Activated CD8-positive, alpha-beta T cell treated with anti-CD3 and anti-CD28 coated beads, Interleukin-2, amount 10 ng/mL, durations not matched to agents 7 days and 5 days (primary cell): ENCODE results near the gene KRTAP20-3. TPM values are rescaled to one million over a fixed set of nuclear protein-coding genes. Genes with fewer than 3 reads are reported as not detected.

Experiments used
- ATAC-seq: fragments of 150-1000 bp; cut with Tn5 transposase; one replicate; pipeline ENCODE4 v1.10.0; 2021; ENCODE audit warnings: moderate library complexity
- CTCF ChIA-PET: fragments of 350-600 bp; sonication (Branson Sonifier 250); formaldehyde crosslinking; loops from one replicate; lab custom pipeline; 2021; ENCODE audit warnings: antibody characterized with exemption; lab: Charles Lee
- POLR2A ChIA-PET: fragments of 350-600 bp; sonication (Branson Sonifier 250); formaldehyde crosslinking; loops from one replicate; lab custom pipeline; 2021; ENCODE audit warnings: antibody characterized with exemption; lab: Charles Lee
- DNase-seq: peaks from one replicate; pipeline ENCODE4 v3.0.0-alpha.2; 2020
- H3K27ac Mint-ChIP-seq: one replicate; pipeline ENCODE4 v1.8.0; 2021; ENCODE audit warnings: mild to moderate bottlenecking, mixed read lengths
- H3K27me3 Mint-ChIP-seq: one replicate; pipeline ENCODE4 v1.8.0; 2021; ENCODE audit warnings: low read depth, mixed read lengths
- H3K36me3 Mint-ChIP-seq: one replicate; pipeline ENCODE4 v1.8.0; 2021; ENCODE audit warnings: low read depth, mixed read lengths
- H3K4me1 Mint-ChIP-seq: one replicate; pipeline ENCODE4 v1.8.0; 2021; ENCODE audit warnings: low read depth, mixed read lengths
- H3K4me3 Mint-ChIP-seq: one replicate; pipeline ENCODE4 v1.8.0; 2021; ENCODE audit warnings: mild to moderate bottlenecking, mixed read lengths
- H3K9me3 Mint-ChIP-seq: one replicate; pipeline ENCODE4 v1.8.0; 2022; ENCODE audit warnings: mixed read lengths; ENCODE audit not compliant: insufficient read depth
- total RNA-seq, 2 experiments: library from RNA; stranded (reverse); gene quantifications; one replicate each; pipeline ENCODE4 v1.2.3, GENCODE V29; 2021

Gene KRTAP20-3
- not detected for total RNA-seq

DNA sequence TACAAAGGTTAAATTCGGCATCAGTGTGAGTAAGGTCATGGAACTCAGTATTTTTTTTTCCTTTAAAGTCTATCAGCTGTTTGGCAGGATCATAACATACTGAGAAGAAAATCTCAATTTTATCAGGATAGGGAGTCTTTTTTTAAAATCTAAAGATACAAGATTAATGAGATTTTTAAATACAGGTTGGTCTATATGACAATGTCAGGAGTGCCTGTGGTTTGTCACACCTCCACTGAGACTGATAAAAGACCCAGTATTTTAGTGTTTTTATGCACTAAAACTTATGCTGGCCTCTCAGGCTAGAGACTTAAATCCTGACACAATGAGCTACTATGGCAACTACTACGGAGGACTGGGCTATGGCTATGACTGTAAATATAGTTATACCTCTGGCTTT, at the start of gene KRTAP20-3:
KRTAP20-3 (plus strand) TSS at position 301 of the 400 bp plus-strand sequence.
- H3K27me3 Mint-ChIP-seq = no peaks in the 10 kb centered on the region
- ATAC-seq (no peak), DNase-seq (no peak)
- H3K4me3 Mint-ChIP-seq = no peak within 1 kb of the TSS
- H3K4me1 Mint-ChIP-seq = no peaks in the 10 kb centered on the region
- H3K36me3 Mint-ChIP-seq = no peaks in the 10 kb centered on the region
- H3K27ac Mint-ChIP-seq = no peak within 1 kb of the TSS
- ChIA-PET POLR2A (no interaction called here), CTCF (no interaction called here)
- no peaks in the 10 kb centered on the region for H3K9me3 Mint-ChIP-seq

DNA sequence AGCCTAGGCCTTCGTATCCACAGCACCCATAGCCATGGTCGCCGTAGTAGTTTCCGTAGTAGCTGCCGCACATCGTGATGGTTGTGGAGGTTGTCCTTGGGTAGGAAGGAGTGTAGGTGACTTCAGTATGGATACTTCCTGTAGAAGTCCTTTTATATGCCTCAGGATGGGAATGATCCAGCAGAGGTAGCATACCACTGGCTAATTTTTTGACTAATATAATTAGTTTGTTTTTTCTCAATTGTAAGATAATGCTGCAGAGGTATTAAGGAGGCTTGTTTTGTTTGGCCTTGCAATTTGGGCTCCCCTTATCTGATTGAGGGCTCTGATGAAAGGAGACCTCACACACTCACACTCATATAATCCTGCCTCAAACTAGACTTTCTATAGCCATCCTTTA, 43.9 kb upstream of the KRTAP20-3 start, which contains the start of gene KRTAP6-2:
KRTAP6-2 (minus strand) TSS at position 101 of the 400 bp plus-strand sequence; CDS start at position 73, 28 bp downstream.
- POLR2A ChIA-PET = no interaction called here

DNA sequence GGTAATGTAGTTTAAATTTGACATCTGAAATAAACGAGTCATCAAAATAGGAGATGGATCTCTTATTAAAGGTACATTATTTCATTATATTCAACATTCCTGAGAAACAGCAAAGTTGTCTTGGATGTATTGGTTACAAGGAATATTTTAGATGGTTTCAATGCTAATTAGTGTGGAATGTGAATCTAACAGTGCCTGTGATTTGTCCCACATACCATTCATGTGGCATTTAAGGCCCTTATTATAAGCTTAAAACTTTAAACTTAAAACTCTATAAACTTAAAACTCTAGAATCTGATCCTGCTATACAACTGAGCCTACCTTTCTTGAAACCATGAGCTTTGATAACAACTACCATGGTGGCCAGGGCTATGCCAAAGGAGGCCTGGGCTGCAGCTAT, 41.9 kb upstream of the KRTAP20-3 start, which contains the start of gene KRTAP22-1:
KRTAP22-1 (plus strand) TSS at position 301 of the 400 bp plus-strand sequence.
- H3K36me3 Mint-ChIP-seq = no peaks in the 10 kb centered on the region
- H3K4me1 Mint-ChIP-seq = no peaks in the 10 kb centered on the region
- ATAC-seq (no peak), DNase-seq (no peak)
- H3K27ac Mint-ChIP-seq = no peak within 1 kb of the TSS
- peaks cover 3% of the 10 kb centered on the region for H3K9me3 Mint-ChIP-seq
- ChIA-PET CTCF (no interaction called here), POLR2A (no interaction called here)
- H3K4me3 Mint-ChIP-seq = no peak within 1 kb of the TSS
- H3K27me3 Mint-ChIP-seq = no peaks in the 10 kb centered on the region

More for the DNA sequence above, 43.9 kb upstream of the KRTAP20-3 start, which contains the start of gene KRTAP6-2:
- no peaks in the 10 kb centered on the region for H3K27me3 Mint-ChIP-seq
- no peak within 1 kb of the TSS for H3K27ac Mint-ChIP-seq
- no peak within 1 kb of the TSS for H3K4me3 Mint-ChIP-seq
- H3K9me3 Mint-ChIP-seq = peaks cover 3% of the 10 kb centered on the region
- no peak for ATAC-seq
- H3K4me1 Mint-ChIP-seq = no peaks in the 10 kb centered on the region
- CTCF ChIA-PET = no interaction called here
- H3K36me3 Mint-ChIP-seq = no peaks in the 10 kb centered on the region
- DNase-seq = no peak

DNA sequence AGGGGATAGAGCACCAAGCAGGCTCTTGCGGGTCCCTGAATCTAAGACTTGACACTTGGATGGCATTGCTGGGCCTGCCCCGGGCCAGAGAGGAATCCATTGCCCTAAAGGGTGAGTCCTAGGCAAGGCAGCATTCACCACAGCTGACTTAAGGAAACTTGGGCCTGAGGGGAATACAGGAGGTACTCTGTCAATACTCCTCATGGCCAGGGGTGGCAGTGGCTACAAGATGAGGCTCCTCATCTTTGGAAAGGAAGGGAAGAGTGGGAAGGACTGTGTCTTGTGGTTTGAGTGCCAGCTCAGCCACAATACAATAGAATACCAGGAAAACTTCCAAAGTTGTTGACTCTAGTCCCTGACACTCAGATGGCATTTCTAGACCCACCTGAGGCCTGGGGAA, 36.7 kb upstream of the KRTAP20-3 start:
- ChIA-PET CTCF (no interaction called here), POLR2A (no interaction called here)
- ATAC-seq (no peak), DNase-seq (no peak)
- H3K27me3 Mint-ChIP-seq = no peaks in the 10 kb centered on the region
- no peak overlapping the region for H3K27ac Mint-ChIP-seq
- H3K9me3 Mint-ChIP-seq = peaks cover 3% of the 10 kb centered on the region
- H3K4me3 Mint-ChIP-seq = no peak overlapping the region
- no peaks in the 10 kb centered on the region for H3K36me3 Mint-ChIP-seq
- no peaks in the 10 kb centered on the region for H3K4me1 Mint-ChIP-seq

DNA sequence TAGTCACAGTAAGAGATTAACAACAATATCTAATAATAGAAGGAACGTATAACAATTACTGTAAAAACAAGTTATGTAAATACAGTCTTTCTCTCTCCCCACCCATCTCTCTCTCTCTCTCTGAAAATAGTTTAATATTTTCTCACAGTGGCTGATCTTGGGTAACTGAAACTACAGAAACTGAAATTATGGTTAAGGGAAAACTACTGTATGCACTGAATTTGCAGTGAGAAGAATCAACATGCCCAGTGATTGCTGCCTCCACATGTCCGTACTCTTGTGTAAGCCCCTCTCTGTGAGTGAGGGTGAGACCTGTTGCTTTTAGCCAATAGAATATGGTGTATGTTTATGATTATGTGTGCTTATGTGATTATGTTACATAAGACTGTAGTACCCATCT, 30.5 kb upstream of the KRTAP20-3 start:
- H3K27ac Mint-ChIP-seq = no peak overlapping the region
- POLR2A ChIA-PET = no interaction called here
- H3K4me1 Mint-ChIP-seq = no peaks in the 10 kb centered on the region
- H3K4me3 Mint-ChIP-seq = no peak overlapping the region
- DNase-seq (no peak), ATAC-seq (no peak)
- H3K27me3 Mint-ChIP-seq = no peaks in the 10 kb centered on the region
- CTCF ChIA-PET = no interaction called here
- H3K9me3 Mint-ChIP-seq = no peaks in the 10 kb centered on the region
- H3K36me3 Mint-ChIP-seq = no peaks in the 10 kb centered on the region

DNA sequence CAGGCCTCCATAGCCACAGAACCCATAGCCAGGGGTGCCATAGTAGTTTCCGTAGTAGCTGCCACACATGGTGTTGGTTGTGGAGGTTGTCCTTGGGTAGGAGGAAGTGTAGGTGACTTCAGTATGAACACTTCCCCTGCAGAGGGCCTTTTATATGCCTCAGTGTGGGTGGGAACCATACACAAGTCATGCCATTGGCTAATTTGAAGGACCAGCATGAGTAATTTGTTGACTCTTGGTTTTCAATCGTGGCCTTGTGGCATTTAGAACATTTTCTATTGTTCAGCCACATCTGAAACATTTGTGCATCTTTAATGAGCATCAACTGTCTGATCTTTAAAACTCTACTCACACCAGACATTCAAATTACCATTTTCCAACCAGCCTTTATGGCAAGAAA, 28.8 kb upstream of the KRTAP20-3 start, which contains the start of gene KRTAP6-1:
KRTAP6-1 (minus strand) TSS at position 95 of the 400 bp plus-strand sequence; CDS start at position 69, 26 bp downstream.
- Mint-ChIP-seq H3K27me3 (no peaks in the 10 kb centered on the region), H3K27ac (no peak within 1 kb of the TSS), H3K4me1 (no peaks in the 10 kb centered on the region), H3K36me3 (no peaks in the 10 kb centered on the region), H3K4me3 (no peak within 1 kb of the TSS), H3K9me3 (no peaks in the 10 kb centered on the region)
- ChIA-PET CTCF (no interaction called here), POLR2A (no interaction called here)
- DNase-seq (no peak), ATAC-seq (no peak)

DNA sequence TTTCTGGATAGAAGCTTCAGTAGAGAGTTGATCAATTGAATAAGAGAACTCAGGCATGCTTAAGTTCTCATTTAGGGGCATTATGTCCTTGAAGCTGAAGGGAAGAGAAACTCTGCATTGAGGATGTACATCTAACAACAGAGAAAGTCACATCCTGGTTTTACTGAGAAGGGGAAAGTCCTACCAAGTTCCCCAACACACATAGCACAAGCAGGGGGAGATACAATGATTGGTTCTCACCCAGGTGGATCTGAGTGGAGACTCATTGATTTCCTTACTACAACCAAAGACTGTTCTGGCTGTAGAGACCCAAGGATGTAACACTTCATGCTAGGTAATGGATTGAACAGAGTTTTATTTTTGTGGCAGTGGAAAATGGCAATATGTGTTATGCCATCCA, 27.5 kb upstream of the KRTAP20-3 start:
- CTCF ChIA-PET = no interaction called here
- ATAC-seq (no peak), DNase-seq (no peak)
- H3K4me3 Mint-ChIP-seq = no peak overlapping the region
- no peak overlapping the region for H3K27ac Mint-ChIP-seq
- H3K27me3 Mint-ChIP-seq = no peaks in the 10 kb centered on the region
- H3K9me3 Mint-ChIP-seq = no peaks in the 10 kb centered on the region
- H3K36me3 Mint-ChIP-seq = no peaks in the 10 kb centered on the region
- POLR2A ChIA-PET = no interaction called here
- no peaks in the 10 kb centered on the region for H3K4me1 Mint-ChIP-seq

DNA sequence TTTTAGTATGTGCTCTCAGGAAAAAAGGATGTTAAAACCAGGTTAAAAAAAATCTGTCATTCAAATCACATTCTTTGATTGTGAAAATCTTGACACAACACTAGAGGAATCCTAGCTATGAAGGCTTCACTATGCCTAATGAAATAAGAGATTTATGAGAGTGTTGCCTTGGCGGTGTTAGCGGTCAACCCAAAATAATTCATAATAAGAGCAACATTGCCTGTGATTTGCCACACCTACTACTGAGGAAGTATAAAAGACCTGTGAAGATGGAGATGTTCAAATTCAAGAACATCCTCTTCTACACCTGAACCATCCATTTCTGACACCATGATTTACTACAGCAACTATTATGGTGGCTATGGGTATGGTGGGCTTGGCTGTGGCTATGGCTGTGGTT, 26.5 kb upstream of the KRTAP20-3 start, which contains the start of gene KRTAP20-1:
KRTAP20-1 (plus strand) TSS at position 301 of the 400 bp plus-strand sequence; CDS start at position 331, 30 bp downstream.
- ATAC-seq (no peak), DNase-seq (no peak)
- H3K27me3 Mint-ChIP-seq = no peaks in the 10 kb centered on the region
- H3K27ac Mint-ChIP-seq = no peak within 1 kb of the TSS
- H3K4me1 Mint-ChIP-seq = no peaks in the 10 kb centered on the region
- ChIA-PET POLR2A (no interaction called here), CTCF (no interaction called here)
- H3K36me3 Mint-ChIP-seq = no peaks in the 10 kb centered on the region
- H3K9me3 Mint-ChIP-seq = no peaks in the 10 kb centered on the region
- no peak within 1 kb of the TSS for H3K4me3 Mint-ChIP-seq

DNA sequence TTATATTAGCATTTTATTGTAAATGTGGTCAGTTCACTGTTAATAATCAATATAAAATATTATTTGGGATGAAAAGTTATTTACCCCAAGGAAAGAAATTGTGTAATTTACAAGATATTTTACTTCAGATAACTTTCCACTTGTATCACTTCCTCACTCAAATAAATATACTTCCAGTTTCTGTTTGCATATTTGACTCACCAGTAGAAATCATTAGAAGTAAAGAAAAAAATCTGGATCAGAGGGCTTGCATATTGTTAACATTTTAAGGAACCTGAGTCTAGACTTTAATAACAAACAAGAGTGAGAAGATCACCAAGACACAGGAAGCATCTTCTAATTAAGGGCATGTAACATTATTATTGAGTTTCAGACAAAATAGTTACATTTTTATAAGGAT, 22.6 kb upstream of the KRTAP20-3 start:
- H3K27me3 Mint-ChIP-seq = no peaks in the 10 kb centered on the region
- H3K36me3 Mint-ChIP-seq = no peaks in the 10 kb centered on the region
- ChIA-PET CTCF (no interaction called here), POLR2A (no interaction called here)
- no peak overlapping the region for H3K4me3 Mint-ChIP-seq
- no peak for ATAC-seq
- no peaks in the 10 kb centered on the region for H3K4me1 Mint-ChIP-seq
- DNase-seq = no peak
- H3K9me3 Mint-ChIP-seq = no peaks in the 10 kb centered on the region
- H3K27ac Mint-ChIP-seq = no peak overlapping the region

DNA sequence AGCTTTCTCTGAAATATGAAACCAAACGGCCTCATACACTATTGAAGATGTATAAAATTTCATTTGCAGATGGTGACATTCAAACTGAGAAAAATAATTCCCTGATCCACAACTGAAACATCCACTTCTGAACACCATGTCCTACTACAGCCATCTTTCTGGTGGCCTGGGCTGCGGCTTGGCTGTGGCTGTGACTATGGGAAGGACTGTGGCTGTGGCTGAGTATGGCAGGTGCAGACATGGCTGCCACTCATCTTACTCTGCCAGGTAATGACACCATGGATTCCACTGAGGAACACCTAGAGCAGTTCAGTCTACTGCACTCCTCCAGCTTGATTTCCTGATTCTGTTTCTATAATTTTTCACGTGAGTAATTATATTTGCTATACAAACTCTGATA, 22.1 kb upstream of the KRTAP20-3 start, which contains the start of gene KRTAP20-4:
KRTAP20-4 (plus strand) TSS at position 106 of the 400 bp plus-strand sequence.
- no peak within 1 kb of the TSS for H3K27ac Mint-ChIP-seq
- no peaks in the 10 kb centered on the region for H3K9me3 Mint-ChIP-seq
- no peaks in the 10 kb centered on the region for H3K4me1 Mint-ChIP-seq
- ChIA-PET CTCF (no interaction called here), POLR2A (no interaction called here)
- no peaks in the 10 kb centered on the region for H3K36me3 Mint-ChIP-seq
- no peak within 1 kb of the TSS for H3K4me3 Mint-ChIP-seq
- DNase-seq (no peak), ATAC-seq (no peak)
- no peaks in the 10 kb centered on the region for H3K27me3 Mint-ChIP-seq

DNA sequence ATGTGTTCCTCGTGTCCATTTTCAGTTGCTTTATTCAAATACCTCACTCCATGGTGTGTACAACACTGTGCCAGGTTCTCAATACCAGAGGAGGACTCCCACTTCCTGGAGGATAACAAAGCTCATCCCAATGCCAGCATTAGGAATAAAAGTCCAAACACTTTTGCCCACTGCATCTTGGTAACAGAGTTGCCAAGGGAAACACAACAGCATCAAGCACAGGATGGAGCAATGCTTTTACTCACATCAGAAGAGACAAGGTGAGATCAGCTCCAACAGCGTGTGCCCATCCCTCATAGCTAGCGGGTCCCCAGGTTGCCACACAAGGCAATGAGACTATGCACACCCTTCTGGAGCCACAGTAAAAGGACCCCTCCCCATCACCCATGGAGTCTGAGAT, 19.3 kb upstream of the KRTAP20-3 start:
- Mint-ChIP-seq H3K27me3 (no peaks in the 10 kb centered on the region), H3K36me3 (no peaks in the 10 kb centered on the region), H3K9me3 (no peaks in the 10 kb centered on the region), H3K4me1 (no peaks in the 10 kb centered on the region), H3K4me3 (no peak overlapping the region), H3K27ac (no peak overlapping the region)
- CTCF ChIA-PET = no interaction called here
- ATAC-seq = no peak
- no peak for DNase-seq
- POLR2A ChIA-PET = no interaction called here

DNA sequence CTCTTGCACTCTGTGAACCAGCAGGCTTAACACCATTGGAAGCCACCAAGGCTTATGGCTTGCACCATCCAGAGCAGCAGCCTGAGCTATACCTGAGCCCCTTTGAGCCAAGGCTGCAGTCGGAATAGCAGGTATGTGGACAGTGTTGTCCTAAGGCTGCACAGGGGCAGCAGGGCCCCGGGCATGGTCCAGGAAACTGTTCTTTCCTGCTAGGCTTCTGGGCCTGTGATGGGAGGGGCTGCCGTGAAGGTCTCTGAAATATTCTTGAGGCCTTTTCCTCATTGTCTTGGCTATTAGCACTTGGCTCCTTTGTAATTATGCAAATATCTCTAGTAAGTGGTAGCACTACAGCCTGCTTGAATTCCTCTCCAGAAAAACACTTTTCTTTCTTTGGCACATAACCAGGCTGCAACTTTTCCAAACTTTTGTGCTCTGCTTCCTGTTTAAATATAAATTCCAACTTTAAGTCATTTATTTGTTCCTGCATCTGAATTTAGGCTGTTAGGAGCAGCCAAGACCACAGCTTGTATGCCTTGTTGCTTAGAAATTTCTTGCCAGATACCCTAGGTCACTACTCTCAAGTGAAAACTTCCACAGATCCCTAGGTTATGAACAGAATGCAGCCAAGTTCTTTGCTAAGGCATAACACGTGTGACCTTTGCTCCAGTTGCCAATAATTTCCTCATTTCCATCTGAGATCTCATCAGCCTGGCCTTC, 17.1 kb upstream of the KRTAP20-3 start:
- Mint-ChIP-seq H3K4me3 (no peak overlapping the region), H3K9me3 (no peaks in the 10 kb centered on the region), H3K4me1 (no peaks in the 10 kb centered on the region), H3K36me3 (no peaks in the 10 kb centered on the region), H3K27me3 (no peaks in the 10 kb centered on the region), H3K27ac (no peak overlapping the region)
- ATAC-seq (no peak), DNase-seq (no peak)
- CTCF ChIA-PET = no interaction called here
- POLR2A ChIA-PET = no interaction called here
